HuH-7.5 (cell line): Measurements from ENCODE around the gene RPL3.
"Not testable (repeated sequence)": the region's sequence is repeated elsewhere in the genome, so short reads cannot be mapped to it uniquely, and the experiment has no call there.

Source experiments
- DNase-seq: peaks from one replicate; pipeline ENCODE4 v3.0.0; 2011; ENCODE audit warnings: low spot score

RPL3 gene

GRCh38 chr22:39319284-39320022 lies at the start of gene RPL3:
Gene RPL3 (minus strand): TSS chr22:39319623. CDS start chr22:39319597, 26 bp downstream.
- peak; percentile 77 for DNase-seq

GRCh38 chr22:39369186-39369585 lies 49.8 kb upstream of the RPL3 start:
- no peak for DNase-seq

GRCh38 chr22:39368461-39368911 lies 49.1 kb upstream of the RPL3 start:
- DNase-seq = no peak

GRCh38 chr22:39367035-39367434 lies 47.6 kb upstream of the RPL3 start:
- DNase-seq = no peak

- no peak for DNase-seq
Observed at GRCh38 chr22:39365492-39365780, 46.0 kb upstream of the RPL3 start.

- DNase-seq = no peak
Observed at GRCh38 chr22:39364714-39365491, 45.5 kb upstream of the RPL3 start.

GRCh38 chr22:39363751-39364515 lies 44.5 kb upstream of the RPL3 start:
- no peak for DNase-seq

- no peak for DNase-seq
Observed at GRCh38 chr22:39362932-39363331, 43.5 kb upstream of the RPL3 start.

GRCh38 chr22:39362271-39362670 lies 42.8 kb upstream of the RPL3 start:
- DNase-seq = no peak

GRCh38 chr22:39361496-39361895 lies 42.1 kb upstream of the RPL3 start:
- DNase-seq = no peak

- DNase-seq = no peak
Observed at GRCh38 chr22:39360674-39361413, 41.4 kb upstream of the RPL3 start.

GRCh38 chr22:39360242-39360641 lies 40.8 kb upstream of the RPL3 start:
- no peak for DNase-seq

- no peak for DNase-seq
Observed at GRCh38 chr22:39359659-39360195, 40.3 kb upstream of the RPL3 start.

- not testable (repeated sequence) for DNase-seq
Observed at GRCh38 chr22:39358197-39358596, 38.8 kb upstream of the RPL3 start.

GRCh38 chr22:39357110-39358108 lies 38.0 kb upstream of the RPL3 start:
- not testable (repeated sequence) for DNase-seq

- no peak for DNase-seq
Observed at GRCh38 chr22:39356464-39356863, 37.0 kb upstream of the RPL3 start.

GRCh38 chr22:39355805-39356204 lies 36.4 kb upstream of the RPL3 start:
- not testable (repeated sequence) for DNase-seq

- no peak for DNase-seq
Observed at GRCh38 chr22:39355080-39355479, 35.7 kb upstream of the RPL3 start.

- no peak for DNase-seq
Observed at GRCh38 chr22:39353346-39353745, 33.9 kb upstream of the RPL3 start.

- DNase-seq = no peak
Observed at GRCh38 chr22:39352306-39352891, 33.0 kb upstream of the RPL3 start.
